Measurements from ENCODE around the gene IFNL3.
"Not testable (repeated sequence)": the region's sequence is repeated elsewhere in the genome, so short reads cannot be mapped to it uniquely, and the experiment has no call there.

Gene IFNL3

GRCh38 chr19:39253374-39254149, 8.8 kb upstream of the IFNL3 start:
- DNase-seq (ENCODE audit: extremely low read depth in 1 of 2, low read depth in 1 of 2), result no peak

GRCh38 chr19:39252458-39252857, 7.7 kb upstream of the IFNL3 start:
- no peak for DNase-seq (ENCODE audit: extremely low read depth in 1 of 2, low read depth in 1 of 2)

GRCh38 chr19:39251846-39252245, 7.0 kb upstream of the IFNL3 start:
- DNase-seq (ENCODE audit: extremely low read depth in 1 of 2, low read depth in 1 of 2), result no peak

GRCh38 chr19:39251081-39251480, 6.3 kb upstream of the IFNL3 start:
- DNase-seq (ENCODE audit: extremely low read depth in 1 of 2, low read depth in 1 of 2), result no peak

- DNase-seq (ENCODE audit: extremely low read depth in 1 of 2, low read depth in 1 of 2), result no peak
Observed at GRCh38 chr19:39248806-39249205, 4.0 kb upstream of the IFNL3 start, which contains the start of gene IFNL4. TSS of gene IFNL4 (minus strand) at chr19:39248856.

- no peak for DNase-seq (ENCODE audit: extremely low read depth in 1 of 2, low read depth in 1 of 2)
Observed at GRCh38 chr19:39247701-39248664, 3.2 kb upstream of the IFNL3 start.

GRCh38 chr19:39246951-39247669, 2.3 kb upstream of the IFNL3 start:
- DNase-seq (ENCODE audit: extremely low read depth in 1 of 2, low read depth in 1 of 2), result no peak

GRCh38 chr19:39245166-39245565, 360 bp upstream of the IFNL3 start:
- not testable (repeated sequence) for DNase-seq (ENCODE audit: extremely low read depth in 1 of 2, low read depth in 1 of 2)

- not testable (repeated sequence) for DNase-seq (ENCODE audit: extremely low read depth in 1 of 2, low read depth in 1 of 2)
Observed at GRCh38 chr19:39243741-39244140, 1.1 kb downstream of the IFNL3 start.

GRCh38 chr19:39240421-39240820, 4.4 kb downstream of the IFNL3 start:
- no peak for DNase-seq (ENCODE audit: extremely low read depth in 1 of 2, low read depth in 1 of 2)

- DNase-seq (ENCODE audit: extremely low read depth in 1 of 2, low read depth in 1 of 2), result no peak
Observed at GRCh38 chr19:39238944-39239343, 5.9 kb downstream of the IFNL3 start.

GRCh38 chr19:39238209-39238608, 6.6 kb downstream of the IFNL3 start:
- DNase-seq (ENCODE audit: extremely low read depth in 1 of 2, low read depth in 1 of 2), result no peak

GRCh38 chr19:39237200-39238184, 7.3 kb downstream of the IFNL3 start:
- no peak for DNase-seq (ENCODE audit: extremely low read depth in 1 of 2, low read depth in 1 of 2)

GRCh38 chr19:39236527-39236926, 8.3 kb downstream of the IFNL3 start:
- DNase-seq (ENCODE audit: extremely low read depth in 1 of 2, low read depth in 1 of 2), result no peak

GRCh38 chr19:39232708-39233107, 12.1 kb downstream of the IFNL3 start:
- no peak for DNase-seq (ENCODE audit: extremely low read depth in 1 of 2, low read depth in 1 of 2)

GRCh38 chr19:39230096-39230764, 14.6 kb downstream of the IFNL3 start:
- DNase-seq (ENCODE audit: extremely low read depth in 1 of 2, low read depth in 1 of 2), result no peak

- no peak for DNase-seq (ENCODE audit: extremely low read depth in 1 of 2, low read depth in 1 of 2)
Observed at GRCh38 chr19:39224910-39225309, 19.9 kb downstream of the IFNL3 start.

- DNase-seq (ENCODE audit: extremely low read depth in 1 of 2, low read depth in 1 of 2), result no peak
Observed at GRCh38 chr19:39223703-39224279, 21.0 kb downstream of the IFNL3 start.

GRCh38 chr19:39219108-39219507, 25.7 kb downstream of the IFNL3 start:
- not testable (repeated sequence) for DNase-seq (ENCODE audit: extremely low read depth in 1 of 2, low read depth in 1 of 2)
